GM12865 (cell line): ENCODE measurements around the gene UVRAG.

Experiments
- DNase-seq: peaks from one replicate; pipeline ENCODE4 v3.0.0; 2010; ENCODE audit warnings: low read depth
- H3K4me3 ChIP-seq: 2 replicates; pipeline ENCODE4 v1.5.1; 2011; ENCODE audit warnings: mild to moderate bottlenecking, low read depth, low read length, control low read depth
- TF ChIP-seq, protein P1 (sequence below): IDR thresholded peaks from 2 replicates; pipeline ENCODE4 v1.5.1; 2011; ENCODE audit warnings: low read length, control low read depth, low read depth, inconsistent platforms; ENCODE audit not compliant: insufficient read depth; ENCODE audit errors: missing control alignments

UVRAG gene

DNA sequence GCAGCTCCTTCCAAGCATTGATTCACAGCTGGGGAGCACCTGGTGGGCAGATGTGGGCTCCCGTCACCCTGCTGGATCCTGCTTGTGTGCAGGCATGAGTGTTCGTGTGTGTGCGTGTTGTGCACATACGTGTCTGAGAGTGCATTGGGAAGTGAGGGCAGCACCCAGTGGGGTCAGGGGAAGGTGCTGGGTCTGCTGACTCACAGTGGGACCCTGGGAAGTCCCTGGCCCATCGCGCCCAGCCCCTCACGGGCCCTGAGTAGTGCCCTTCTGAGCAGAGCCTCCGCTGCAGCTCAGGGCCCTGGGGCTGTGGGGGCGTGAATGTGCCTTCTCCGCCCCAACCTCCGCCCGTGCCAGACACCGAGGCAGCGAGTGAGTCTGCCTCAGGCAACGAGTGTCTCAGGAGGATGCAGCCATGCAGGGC lies 354.5 kb downstream of the UVRAG start:
- DNase-seq: peak; percentile 80
- TF ChIP-seq, protein P1, sequence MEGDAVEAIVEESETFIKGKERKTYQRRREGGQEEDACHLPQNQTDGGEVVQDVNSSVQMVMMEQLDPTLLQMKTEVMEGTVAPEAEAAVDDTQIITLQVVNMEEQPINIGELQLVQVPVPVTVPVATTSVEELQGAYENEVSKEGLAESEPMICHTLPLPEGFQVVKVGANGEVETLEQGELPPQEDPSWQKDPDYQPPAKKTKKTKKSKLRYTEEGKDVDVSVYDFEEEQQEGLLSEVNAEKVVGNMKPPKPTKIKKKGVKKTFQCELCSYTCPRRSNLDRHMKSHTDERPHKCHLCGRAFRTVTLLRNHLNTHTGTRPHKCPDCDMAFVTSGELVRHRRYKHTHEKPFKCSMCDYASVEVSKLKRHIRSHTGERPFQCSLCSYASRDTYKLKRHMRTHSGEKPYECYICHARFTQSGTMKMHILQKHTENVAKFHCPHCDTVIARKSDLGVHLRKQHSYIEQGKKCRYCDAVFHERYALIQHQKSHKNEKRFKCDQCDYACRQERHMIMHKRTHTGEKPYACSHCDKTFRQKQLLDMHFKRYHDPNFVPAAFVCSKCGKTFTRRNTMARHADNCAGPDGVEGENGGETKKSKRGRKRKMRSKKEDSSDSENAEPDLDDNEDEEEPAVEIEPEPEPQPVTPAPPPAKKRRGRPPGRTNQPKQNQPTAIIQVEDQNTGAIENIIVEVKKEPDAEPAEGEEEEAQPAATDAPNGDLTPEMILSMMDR: no peak
- H3K4me3 ChIP-seq: no peak overlapping the region

- no peak overlapping the region for H3K4me3 ChIP-seq
- TF ChIP-seq, protein P1: no peak
- DNase-seq: no peak
Measured at GRCh38 chr11:76170468-76170867, 355.5 kb downstream of the UVRAG start.

- no peak for DNase-seq
Measured at GRCh38 chr11:76172583-76172982, 357.6 kb downstream of the UVRAG start.

DNA sequence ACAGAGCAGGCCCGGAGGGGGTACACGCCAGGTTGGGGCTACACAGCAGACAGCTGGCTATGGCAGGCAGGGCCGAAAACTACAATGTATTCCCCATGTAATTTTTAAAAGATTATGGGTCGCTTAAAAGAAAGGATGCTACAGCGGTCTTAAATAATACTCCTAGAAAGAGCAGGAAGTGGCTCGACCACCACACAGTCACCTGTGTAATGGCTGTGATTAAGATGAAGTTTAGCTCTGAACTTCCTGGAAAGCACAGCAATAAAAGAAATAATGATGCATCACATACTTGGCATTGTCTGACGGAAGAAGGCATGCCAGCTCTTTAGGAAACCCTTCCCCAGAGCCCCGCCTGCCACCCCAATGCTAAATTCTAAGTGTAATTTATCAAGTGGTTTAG lies 358.7 kb downstream of the UVRAG start:
- no peak overlapping the region for H3K4me3 ChIP-seq
- DNase-seq: no peak
- TF ChIP-seq, protein P1: no peak

More at GRCh38 chr11:76172583-76172982, 357.6 kb downstream of the UVRAG start:
- TF ChIP-seq, protein P1: no peak
- no peak overlapping the region for H3K4me3 ChIP-seq

GRCh38 chr11:76174330-76174729 lies 359.3 kb downstream of the UVRAG start:
- TF ChIP-seq, protein P1: no peak
- DNase-seq: no peak
- H3K4me3 ChIP-seq: no peak overlapping the region

DNA sequence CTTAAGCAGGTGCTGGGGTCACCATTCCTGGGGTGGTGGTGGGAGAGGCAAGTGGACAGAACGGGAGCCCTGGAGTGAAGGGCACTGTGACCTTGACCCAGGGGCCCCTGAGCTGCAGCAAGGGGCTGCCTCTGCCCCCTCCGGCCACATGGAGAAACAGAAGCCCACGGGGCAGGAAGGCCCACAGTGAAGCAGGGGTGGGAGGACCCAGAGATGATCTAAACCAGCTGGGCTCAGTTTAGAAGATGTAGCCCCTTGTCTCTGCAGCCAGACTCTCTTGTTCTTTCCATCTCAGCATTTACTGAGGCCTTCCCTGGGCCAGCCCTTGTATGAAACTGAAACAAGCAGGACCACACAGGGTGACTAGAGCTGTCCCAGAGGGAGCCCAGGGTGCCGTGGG lies 360.8 kb downstream of the UVRAG start:
- H3K4me3 ChIP-seq: no peak overlapping the region
- no peak for DNase-seq
- TF ChIP-seq, protein P1: no peak

GRCh38 chr11:76176463-76176862 lies 361.5 kb downstream of the UVRAG start:
- TF ChIP-seq, protein P1: no peak

More at GRCh38 chr11:76176463-76176862, 361.5 kb downstream of the UVRAG start:
- H3K4me3 ChIP-seq: no peak overlapping the region
- DNase-seq: no peak
